HG03442 (cell line): ENCODE results near the gene ONECUT3.
"Not testable (repeated sequence)": the region's sequence is repeated elsewhere in the genome, so short reads cannot be mapped to it uniquely, and the experiment has no call there.

Experiments
- ATAC-seq: cut with Tn5 transposase; IDR thresholded peaks from one replicate; pipeline ENCODE4 v1.9.1; 2021; ENCODE audit warnings: mild to moderate bottlenecking, moderate library complexity; ENCODE audit not compliant: unreplicated experiment

The ONECUT3 gene

DNA sequence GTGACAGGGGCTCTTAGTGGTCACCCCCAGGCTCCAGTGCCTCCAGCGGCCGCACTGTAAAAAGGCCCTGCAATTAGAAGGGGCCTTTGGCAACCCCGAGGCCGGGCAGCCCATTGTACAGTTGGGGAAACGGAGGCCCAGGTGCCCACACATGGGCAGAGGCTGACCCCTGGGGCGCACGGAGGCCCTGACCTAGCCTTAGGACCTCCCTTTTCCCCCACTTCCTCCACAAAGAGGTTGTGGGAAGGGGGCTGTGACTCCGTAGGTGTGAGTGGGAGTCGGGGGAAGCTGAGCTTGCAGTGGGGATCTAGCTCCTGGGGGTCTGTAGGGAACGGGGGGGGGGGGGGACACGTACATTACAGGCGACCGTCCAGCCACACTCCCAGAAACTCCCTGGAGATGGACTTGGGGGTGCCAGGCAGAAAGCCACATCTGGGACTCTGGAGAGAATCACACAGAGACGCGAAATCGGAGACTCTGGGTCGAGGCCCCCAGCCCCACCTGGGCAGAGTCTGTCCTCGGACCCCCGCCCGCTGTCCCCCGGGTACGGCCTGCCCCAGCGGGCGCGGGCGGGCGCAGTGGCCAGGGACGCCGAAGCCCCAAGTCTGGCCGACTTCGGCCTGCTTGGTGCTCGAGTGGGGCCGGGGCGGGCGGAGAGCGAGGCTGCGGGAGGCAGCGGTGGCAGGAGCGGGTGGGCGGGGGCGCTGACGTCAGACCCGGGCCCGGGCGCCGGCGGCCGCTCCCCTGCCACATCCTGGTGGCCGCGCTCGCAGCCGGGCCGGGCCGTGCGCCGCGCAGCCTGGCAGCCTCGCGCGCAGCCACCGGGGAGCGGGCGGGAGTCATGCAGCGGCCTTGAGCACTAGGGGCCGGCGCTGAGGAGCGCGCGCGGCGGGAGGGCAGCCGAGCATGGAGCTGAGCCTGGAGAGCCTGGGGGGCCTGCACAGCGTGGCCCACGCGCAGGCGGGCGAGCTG is at the start of gene ONECUT3:
TSS of gene ONECUT3 (plus strand) at position 750 of the 972 bp plus-strand sequence. CDS start at position 907, 157 bp downstream.
- no peak for ATAC-seq

DNA sequence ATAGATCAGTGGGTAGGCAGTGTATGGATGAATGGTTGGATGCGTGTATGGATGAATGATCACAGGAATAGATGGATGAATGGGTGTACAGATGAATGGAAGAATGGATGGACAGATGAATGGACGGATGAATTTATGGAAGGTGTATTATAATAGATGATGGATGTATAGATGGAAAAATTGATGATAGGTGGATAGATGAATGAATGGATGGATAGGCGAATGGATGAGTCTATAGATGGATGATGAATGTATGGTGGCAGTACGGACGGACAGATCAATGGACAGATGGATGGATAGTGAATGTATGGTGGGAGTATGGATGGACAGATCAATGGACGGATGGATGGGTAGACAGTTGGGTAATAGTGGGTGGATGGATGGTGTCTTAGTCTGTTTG is 49.0 kb upstream of the ONECUT3 start:
- no peak for ATAC-seq

DNA sequence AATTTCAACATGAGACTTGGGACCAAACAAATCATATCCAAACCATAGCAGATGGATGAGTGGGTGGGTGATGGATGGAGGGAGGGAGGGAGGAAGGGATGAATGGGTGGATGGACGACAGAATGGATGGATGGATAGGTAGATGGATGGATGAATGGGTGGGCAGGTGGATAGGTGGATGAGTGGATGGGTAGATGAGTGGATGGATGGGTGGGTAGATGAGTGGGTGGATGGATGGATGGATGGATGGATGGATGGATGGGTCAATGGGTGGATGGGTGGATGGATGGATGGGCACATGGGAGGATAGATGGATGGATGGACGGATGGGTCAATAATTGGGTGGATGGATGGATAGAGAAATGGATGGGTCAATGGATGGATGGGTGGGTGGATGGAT is 47.9 kb upstream of the ONECUT3 start:
- ATAC-seq: no peak

DNA sequence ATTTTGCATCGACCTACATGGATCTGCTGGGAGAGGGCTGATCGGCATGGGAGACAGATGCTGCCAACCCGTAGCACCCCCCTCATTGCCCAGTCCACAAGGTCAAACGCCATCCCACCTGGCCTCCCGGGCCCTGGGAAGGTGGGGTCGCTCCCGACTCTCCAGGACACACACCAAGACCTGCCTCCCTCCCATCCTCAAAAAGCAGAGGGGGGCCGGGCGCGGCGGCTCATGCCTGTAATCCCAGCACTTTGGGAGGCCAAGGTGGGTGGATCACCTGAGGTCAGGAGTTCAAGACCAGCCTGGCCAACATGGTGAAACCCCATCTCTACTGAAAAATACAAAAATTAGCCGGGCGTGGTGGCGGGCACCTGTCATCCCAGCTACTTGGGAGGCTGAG is 46.7 kb upstream of the ONECUT3 start:
- not testable (repeated sequence) for ATAC-seq

DNA sequence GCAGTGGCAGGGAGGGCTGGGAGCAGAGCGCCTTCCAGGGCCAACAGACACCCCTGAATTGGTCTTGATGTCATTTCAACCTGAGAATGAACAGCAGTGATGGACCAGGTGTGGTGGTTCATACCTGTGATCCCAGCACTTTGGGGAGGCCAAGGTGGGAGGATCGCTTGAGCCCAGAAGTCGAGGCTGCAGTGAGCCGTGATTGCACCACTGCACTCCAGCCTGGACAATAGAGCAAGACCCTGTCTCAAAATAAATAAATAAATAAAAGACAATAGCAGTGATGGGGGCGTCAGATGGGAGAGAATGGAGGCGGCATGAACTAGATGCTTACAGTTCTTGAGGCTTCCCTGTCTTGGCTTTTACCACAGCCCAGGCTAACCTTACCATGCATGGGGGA is 46.1 kb upstream of the ONECUT3 start:
- ATAC-seq: no peak

DNA sequence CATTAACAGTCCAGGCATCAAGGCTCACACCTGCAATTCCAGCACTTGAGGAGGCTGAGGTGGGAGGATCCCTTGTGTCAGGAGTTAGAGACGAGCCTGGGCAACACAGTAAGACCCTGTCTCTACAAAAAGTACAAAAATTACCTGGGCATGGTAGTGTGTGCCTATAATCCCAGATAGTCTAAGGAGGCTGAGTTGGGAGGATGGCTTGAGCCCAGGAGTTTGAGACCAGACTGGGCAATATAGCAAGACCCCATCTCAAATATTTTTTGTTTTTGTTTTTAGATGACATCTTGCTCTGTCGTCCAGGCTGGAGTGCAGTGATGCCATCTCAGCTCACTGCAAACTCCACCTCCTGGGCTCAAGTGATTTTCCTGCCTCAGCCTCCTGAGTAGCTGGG is 40.1 kb upstream of the ONECUT3 start:
- no peak for ATAC-seq

DNA sequence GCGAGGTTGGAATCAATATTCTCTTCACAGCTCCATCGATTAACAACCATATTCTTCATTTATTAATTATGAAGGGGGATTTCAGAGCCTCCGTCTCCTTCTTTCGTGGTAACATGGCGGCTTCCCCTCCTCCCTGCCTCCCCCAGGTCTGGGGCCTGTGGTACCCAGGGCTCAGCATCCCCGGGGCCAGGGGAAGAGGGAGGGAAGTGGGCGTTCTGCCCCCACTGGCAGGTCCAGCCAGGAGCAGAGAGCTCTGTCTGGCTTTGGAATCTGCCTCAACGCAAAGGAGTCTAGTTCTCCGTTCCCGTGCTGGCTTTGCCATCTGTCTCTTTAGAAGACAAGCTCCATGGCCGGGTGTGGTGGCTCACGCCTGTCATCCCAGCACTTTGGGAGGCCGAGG is 37.8 kb upstream of the ONECUT3 start:
- no peak for ATAC-seq

DNA sequence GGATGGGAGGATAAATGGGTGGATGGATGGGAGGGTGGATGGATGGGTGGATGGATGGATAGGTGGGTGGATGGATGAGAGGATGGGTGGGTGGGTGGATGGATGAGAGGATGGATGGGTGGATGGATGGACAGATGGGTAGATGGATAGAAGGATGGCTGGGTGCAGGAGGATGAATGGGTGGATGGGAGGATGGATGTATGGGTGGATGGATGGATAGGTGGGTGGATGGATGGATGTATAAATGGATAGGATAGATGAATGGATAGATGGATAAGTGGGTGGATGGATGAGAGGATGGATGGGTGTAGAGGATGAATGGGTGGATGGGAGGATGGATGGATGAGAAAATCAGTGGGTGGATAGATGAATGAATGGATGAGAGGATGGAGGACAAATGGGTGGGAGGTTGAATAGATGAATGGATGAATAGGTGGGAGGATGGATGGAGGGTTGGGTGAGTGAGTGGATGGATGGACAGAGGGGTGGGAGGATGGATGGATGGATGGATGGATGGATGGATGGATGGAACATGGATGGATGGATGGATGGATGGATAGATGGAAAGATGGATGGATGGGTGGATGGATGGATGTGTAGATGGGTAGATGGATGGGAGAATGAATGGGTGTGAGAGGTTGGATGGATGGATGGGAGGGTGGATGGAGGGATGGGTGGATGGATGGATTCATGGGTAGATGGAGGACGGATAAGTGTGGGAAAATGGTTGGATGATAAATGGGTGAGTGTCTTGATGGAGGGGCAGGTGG is 35.9 kb upstream of the ONECUT3 start:
- no peak for ATAC-seq

DNA sequence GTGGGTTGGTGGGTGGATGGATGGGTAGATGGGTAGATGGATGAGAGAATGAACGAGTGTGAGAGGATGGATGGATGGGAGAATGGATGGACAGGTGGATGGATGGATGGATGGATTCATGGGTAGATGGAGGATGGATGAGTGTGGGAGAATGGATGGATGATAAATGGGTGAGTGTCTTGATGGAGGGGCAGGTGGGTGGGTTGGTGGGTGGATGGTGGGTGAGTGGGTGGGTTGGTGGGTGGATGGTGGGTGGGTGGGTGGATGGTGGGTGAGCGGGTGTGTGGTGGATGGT is 35.4 kb upstream of the ONECUT3 start:
- ATAC-seq: no peak

DNA sequence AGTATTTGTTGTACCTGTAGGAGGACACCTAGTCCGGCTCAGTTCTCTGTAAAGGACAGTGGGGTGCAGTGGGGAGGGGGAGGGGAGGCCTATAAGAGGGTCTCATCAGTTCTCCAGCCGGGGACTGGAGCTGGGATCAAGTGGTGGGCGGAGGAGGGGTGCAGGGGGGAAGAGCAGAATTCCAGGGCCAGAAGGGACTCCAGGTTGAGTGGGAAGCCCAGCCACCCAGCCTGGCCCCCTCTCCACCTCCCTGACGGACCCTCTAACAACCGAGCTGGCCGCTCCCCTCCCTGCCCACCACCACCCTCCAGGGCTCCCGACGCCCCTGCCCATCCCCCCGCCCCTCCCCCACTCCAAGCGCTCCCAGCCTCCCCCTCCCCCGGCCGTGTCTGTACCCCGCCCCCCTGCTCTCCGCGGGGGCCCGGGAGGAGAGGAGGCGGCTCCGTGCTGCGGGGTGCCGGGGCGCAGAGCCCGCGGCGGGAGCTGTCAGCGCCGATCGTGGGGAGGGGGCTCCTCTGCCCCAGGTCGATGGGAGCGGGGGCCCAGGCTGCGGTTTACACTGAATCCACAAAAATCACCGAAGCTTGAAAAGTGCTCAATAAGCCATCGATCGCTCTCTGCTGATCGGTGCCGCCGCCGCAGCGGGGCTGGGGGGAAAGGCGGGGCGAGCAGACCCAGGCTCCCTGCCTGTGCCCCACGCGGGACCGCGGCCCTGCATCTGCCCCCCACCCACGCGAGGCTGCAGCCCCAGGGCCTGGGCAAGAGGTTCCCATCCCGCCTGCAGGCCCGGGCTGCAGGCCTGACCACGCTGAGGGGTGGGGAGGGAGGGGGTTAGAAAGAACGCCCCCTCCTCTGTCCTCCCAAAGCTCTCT is 34.6 kb upstream of the ONECUT3 start:
- ATAC-seq: no peak

DNA sequence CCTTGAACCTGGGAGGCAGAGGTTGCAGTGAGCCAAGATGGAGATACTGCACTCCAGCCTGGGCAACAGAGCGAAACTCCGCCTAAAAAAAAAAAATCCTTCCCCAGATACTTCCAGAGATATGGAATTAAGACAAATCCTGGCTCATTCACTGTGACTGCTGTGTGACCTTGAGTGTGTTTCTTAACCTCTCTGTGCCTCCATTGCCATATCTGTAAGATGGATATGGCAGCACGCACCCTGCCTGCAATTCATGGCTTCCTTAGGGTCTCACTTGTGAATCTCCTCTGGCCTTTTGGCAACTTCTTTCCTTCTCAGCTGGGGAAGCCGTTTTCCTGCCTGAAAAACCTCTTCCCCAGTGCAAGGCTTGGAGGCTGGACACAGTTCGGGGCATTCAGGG is 33.8 kb upstream of the ONECUT3 start:
- no peak for ATAC-seq

DNA sequence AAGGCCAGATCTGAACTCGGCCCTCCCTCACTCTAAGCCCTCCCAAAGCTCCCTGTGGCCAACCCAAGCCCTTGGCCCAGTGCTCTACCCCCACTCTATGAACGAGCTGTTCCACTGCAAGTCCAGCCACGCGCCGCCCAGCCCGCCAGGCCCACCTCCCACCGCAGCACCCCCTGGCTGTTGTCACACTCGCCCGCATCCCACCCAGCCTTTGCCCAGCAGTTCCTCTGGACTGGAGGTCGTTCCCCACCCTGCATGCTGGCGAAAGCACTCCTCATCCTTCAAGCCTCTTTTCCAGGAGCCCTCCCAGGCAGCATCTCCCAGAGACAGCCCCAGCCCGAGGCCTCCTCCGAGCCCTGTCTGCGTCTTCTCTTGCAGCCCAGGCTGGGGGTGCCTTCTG is 33.1 kb upstream of the ONECUT3 start:
- no peak for ATAC-seq

DNA sequence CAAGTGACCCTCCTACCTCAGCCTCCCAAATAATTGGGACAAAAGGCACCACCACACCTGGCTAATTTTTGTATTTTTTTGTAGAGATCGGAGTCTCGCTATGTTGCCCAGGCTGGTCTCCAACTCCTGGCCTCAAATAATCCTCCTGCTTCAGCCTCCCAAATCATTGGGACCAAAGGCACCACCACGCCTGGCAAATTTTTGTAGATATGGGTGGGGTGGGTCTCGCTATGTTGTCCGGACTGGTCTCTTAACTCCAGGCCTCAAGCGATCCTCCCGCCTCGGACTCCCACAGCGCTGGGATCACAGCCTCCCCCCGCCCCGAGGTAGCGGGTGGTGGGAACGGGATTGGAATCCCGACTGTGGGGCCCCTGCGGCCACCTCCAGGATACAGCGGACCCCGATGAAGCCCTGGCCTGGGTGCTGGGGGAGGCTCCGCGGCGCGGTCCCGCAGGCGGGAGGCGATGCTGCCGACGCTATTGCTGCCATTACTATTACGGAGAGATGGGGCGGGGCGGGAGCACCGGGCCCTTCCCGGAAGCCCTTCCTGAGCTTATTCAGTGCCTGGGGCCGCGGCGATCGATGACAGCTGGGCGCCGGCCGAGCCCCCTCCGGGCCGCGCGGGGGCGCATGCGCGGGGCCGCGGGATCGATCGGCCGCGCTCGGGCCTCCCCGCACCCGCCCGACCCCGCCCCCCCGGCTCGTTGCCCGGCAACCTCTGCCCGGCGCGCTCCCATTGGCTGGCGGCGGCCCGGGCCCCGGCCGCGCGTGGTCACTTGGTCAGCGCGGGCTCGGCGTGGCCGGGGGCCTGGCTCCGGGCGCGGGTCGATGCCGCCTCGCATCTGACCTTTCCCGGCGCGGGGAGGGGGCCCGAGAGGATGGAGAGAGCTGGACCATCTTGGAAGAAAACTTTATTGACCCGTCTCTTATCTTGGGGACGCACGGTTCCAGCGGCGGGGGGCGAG is 27.9 kb upstream of the ONECUT3 start:
- ATAC-seq: no peak

DNA sequence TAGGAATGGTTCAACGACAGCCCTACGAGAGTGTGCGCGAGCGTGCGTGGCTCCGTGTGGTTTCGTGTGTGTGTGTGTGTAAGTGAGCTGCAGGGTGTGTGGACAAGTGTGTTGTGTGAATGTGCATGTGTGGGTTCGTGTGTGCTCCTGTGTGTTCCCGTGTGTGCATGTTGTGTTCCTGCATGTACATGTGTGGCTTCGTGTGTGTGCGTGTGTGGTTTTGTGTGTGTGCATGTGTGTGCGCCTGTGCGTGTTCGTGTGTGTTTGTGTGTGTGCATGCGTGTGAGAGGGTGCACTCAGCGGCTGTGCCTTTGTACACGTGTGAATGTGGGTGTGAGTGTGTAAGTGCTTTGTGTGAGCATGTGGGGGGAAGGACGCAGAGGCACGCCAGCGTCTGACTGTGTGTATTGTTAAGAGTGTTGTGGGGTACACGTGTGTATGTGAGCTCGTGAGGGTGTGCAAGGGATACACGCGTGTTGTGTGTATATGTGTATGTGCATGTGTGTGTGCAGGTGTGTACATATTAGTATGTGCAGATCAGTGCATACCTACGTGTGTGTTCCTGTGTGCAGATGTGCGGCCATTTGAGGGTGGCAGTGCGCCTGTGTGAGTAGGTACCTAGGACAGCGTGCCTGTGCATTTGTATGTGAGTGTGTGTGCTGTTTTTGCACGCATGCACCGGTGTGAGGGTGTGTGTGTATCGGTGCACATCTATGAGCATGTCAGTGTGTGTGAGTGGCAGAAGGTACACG is 24.3 kb upstream of the ONECUT3 start:
- ATAC-seq: no peak

DNA sequence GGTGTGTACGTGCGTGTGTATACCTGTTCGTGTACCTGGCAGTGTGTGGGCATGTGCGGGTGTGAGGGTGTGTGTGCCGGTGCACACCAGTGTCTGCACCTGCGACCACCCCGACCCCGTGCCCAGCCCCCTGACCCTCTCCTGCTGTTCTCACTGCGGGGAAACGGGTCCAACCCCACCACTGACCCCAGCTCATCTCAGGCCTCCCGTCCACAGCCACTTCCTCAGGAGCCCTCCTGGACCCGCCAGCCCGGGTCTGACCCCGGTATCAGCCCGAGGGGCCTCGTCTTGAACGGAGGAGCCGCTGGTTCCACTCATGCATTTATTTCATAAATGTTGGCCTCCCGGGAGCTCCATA is 23.8 kb upstream of the ONECUT3 start:
- no peak for ATAC-seq

DNA sequence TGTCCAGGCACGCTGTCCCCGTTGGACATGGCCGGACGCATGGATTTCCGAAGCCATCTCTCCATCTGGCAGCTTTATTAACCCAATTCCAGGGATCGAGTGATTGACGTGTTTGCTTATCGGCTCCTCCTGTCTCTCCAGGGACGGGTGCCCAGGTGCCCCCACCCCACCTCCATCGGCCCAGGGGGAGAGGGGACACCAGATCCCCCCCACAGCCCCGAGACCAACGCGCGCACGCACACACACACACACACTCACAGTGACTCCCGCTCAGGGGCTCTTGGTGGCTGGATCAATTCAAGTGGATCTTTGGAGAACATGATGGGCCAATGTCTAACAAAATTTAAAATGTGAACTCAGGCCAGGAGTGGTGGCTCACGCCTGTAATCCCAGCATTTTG is 23.1 kb upstream of the ONECUT3 start:
- no peak for ATAC-seq

DNA sequence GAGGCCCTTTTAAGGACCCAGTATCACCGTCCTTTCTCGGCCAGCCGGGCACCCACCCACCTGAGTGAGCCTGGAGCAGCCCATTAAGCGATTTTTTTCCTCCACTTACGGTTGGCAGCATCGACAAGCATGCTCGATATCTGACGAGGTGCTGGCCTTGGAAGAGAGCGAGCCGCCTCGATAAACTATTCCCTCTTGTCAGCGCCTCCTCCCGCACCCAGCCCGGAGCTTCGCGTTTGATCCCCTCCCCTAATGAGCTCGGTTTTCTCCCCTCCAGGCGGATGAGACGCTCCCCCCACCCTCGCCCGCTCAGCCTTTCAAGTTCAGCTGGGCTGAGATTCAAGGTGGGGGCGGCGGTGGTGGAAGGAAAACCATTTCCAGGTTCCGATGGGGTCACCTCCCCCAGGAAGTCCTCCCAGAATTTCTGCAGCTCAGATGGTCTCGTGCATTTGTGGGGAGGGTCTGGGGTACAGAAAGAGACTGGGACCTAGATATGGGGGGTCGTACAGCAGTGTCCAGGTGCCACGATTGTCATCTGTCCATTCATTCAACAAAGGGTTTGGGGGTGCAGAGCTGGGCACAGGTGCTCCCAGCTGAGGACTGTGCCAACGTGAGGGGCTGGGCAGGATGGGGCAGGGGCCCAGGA is 18.9 kb upstream of the ONECUT3 start:
- no peak for ATAC-seq

DNA sequence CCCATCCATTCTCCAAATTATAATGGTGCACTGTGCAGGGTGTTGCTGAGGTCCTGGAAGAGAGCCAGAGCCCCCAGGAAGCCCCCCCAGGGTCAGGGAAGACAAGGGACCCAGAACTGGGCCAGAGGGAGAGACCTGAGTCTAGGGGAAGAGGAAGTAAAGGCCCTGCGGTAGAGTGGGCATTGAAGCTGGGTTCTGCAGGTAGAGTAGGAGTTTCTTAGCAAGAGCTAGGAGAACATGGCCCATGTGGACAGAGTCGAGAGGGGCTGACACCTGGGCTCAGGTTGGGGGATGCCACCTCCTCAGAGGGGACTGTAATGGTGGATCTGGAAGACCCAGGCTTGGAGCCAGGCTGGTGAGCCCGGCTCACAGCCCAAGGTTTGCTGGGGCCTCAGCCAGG is 17.0 kb upstream of the ONECUT3 start:
- ATAC-seq: no peak

DNA sequence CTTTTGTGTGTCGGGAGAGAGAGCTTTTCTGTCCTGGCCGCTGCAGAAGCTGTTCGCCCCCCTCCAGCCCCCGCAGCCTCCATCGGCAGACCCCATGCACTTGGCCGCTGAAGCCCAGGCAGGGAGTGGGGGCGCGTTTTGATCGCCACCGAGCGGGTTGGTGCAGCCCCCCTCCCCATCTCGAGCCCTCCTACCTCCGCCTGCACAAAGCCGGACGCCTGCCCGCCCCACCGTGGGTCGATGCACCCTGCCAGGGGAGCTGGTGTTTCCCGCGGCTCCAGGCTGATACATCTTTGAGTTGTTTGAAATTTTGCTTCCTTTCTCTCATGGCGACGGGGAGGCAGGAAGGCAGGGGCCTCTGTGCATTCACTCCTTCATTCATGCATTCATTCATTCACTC is 16.4 kb upstream of the ONECUT3 start:
- ATAC-seq: no peak
